HG02642 (cell line): ENCODE data around the gene ALKBH1.

Experiments
- ATAC-seq: cut with Tn5 transposase; IDR thresholded peaks from one replicate; pipeline ENCODE4 v1.9.1; 2021; ENCODE audit warnings: mild to moderate bottlenecking; ENCODE audit not compliant: unreplicated experiment, poor library complexity

ALKBH1 gene

DNA sequence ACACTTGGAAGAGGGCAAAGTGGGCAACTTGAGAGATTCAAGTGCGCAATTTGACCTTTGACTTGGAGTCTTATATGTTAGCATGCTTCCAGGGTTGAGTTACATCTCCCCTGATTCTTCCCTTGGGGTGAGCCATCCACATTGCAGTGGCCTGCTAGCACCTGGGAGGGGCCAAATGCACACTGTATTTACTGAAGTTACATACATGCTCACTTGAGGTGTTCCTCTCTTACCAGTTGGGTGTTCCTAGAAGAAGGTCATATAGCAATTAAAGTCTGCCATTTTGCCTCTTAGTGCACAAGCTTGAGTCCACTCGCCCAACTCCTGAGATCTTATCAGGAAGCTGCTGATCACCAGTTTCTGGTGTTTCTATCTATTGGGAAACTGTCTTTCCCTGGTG, 77.7 kb downstream of the ALKBH1 start:
- ATAC-seq = no peak

GRCh38 chr14:77625360-77625759, 82.5 kb downstream of the ALKBH1 start:
- no peak for ATAC-seq

GRCh38 chr14:77623201-77623600, 84.6 kb downstream of the ALKBH1 start:
- ATAC-seq = no peak
